LNCAP (cell line): ENCODE measurements around the gene ATP10D.

Experiments
- TF ChIP-seq, protein P1 (sequence below): fragments of 450-650 bp; IDR thresholded peaks from 2 replicates; pipeline ENCODE4 v1.5.1; 2017; ENCODE audit warnings: mild to moderate bottlenecking

The ATP10D gene

GRCh38 chr4:47641755-47642154 is 156.7 kb downstream of the ATP10D start:
- TF ChIP-seq, protein P1, sequence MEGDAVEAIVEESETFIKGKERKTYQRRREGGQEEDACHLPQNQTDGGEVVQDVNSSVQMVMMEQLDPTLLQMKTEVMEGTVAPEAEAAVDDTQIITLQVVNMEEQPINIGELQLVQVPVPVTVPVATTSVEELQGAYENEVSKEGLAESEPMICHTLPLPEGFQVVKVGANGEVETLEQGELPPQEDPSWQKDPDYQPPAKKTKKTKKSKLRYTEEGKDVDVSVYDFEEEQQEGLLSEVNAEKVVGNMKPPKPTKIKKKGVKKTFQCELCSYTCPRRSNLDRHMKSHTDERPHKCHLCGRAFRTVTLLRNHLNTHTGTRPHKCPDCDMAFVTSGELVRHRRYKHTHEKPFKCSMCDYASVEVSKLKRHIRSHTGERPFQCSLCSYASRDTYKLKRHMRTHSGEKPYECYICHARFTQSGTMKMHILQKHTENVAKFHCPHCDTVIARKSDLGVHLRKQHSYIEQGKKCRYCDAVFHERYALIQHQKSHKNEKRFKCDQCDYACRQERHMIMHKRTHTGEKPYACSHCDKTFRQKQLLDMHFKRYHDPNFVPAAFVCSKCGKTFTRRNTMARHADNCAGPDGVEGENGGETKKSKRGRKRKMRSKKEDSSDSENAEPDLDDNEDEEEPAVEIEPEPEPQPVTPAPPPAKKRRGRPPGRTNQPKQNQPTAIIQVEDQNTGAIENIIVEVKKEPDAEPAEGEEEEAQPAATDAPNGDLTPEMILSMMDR = no peak

- TF ChIP-seq, protein P1 = no peak
These were observed 157.2 kb downstream of the ATP10D start for GRCh38 chr4:47642191-47642830.
